HG03139 (cell line): ENCODE measurements around the gene NFIB.

Experiments
- ATAC-seq: cut with Tn5 transposase; IDR thresholded peaks from one replicate; pipeline ENCODE4 v1.9.1; 2021; ENCODE audit not compliant: unreplicated experiment

The NFIB gene

DNA sequence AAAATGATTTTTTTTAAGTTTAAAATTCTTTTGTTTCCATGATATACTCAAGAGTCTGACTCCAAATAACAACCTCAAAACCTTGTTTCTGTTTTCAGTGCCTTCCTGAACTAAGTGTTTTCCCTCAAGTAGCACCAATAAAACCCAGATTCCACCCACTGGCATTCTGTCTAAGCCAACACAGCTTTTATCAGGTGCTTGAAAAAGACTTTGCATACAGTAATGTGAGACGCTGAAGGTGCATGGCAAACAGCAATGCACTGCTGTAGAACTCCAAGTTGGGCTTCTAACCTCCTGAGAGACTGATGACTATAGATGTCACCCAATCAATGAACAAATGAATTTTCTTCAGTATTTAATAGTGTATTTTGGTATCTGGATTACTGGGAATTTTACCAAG, 95.7 kb downstream of the NFIB start:
- no peak for ATAC-seq

DNA sequence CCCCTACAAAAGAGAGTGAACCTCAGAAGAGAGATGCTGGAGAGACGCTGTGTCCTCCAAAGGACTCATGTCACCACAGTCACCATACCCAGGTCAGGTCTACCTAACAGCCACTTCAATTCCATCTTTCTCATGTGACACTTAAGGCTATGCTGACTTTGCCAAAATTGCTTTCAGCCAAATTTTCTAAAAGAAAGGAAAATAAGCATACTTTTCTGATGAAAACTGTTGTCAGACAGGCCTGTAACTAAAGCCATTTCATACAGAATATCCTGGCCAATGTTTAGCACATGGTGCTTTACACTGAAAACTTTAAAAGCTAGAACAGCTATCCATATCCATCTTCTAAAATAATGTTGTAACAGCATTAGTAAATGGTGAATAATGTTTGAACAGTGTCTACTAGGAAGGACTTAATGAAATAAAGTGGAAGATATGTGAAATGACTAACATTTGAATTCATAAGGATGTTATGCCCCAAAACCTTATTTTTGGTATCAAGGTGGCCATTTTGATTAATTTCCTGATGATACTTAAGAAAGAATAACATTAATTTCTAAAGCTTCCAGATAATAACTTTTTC, 97.2 kb downstream of the NFIB start:
- ATAC-seq: no peak

DNA sequence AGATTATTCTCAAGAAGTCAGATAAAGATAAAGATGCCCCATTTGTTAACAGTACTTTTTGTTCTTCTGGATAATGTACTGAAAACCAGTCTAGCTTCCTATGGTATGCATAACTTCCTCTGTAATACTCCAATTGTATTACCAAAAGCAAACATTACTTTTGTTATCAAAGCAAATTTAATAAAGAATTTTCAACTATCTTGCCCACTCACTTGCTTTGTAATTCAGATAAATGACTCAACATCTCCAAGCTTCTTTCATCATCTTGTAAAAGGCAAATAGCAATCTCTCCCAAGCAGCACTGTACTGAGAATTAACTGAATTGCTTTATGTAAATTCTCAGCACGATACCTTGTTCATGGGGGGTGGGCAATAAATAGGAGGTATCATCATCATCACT, 98.3 kb downstream of the NFIB start:
- no peak for ATAC-seq

- ATAC-seq: no peak
Measured at GRCh38 chr9:14214693-14215092, 99.2 kb downstream of the NFIB start.

GRCh38 chr9:14214065-14214684, 99.8 kb downstream of the NFIB start:
- no peak for ATAC-seq

DNA sequence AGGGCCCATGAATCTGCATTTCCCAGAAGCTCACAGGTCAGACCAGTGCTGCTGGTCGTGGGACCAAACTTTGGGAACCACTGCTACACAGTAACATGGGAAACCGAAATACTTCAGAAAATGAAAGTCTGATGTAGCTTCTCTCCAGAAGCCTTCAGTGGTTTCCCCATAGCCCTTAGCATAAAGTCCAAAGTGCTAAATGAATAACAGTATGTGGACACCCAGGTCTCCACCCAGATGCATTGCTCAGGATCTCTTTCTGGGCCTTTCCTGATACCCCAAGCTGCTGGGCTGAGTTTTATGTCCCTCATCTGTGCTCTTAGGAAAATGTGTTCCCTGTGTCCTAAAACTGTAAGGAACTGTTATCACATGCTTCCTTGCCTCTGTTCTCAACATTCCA, 100.4 kb downstream of the NFIB start:
- ATAC-seq: no peak

DNA sequence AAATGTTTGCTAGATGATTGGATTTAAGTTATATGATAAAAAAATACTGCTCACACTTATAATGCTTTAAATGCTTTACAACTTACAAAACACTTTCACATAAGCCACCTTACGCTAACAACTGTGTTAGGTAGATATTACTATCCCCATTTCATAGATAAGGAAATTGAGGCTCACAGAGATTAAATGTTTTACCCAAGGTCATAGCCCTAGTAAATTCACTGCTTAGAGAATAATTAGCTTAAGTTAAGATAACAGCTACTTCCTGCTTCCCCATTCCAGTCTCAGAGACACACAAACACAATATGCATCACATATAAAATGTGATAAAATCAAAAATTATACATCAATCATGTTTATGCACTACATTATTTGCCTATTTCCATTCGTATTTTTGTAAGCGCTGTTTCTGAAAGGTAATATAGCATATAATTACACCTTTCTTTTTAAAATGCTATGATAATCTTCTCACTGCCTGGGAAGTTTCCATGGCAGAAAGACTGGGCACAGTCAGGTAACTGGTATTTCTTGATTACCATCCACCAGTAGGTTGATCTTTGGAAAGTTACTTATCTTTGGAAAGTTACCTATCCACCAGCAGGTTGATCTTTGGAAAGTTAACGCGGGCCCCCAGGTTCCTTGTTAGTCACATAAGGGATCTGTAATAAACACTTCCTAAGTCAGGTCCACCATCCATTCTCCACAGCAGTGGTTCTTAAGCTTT, 101.1 kb downstream of the NFIB start:
- no peak for ATAC-seq

DNA sequence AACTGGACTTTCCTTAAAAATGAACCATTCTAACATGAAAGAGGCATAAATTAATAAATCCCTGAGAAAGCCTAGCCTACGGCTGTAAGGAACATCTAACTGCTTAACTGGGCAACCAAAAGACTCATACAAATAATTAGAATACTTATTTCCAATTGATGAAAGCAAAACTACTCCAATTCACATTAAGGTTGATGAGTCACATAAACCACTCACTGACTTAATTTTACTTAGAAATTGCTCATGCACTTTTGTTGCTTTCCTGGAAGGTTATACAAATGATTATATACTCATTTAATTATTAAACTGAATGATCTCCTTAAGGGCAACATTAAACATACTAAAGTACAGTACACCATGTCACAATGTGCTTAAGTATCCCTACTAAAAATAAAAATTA, 101.9 kb downstream of the NFIB start:
- ATAC-seq: no peak

- no peak for ATAC-seq
Measured at GRCh38 chr9:14211564-14211963, 102.4 kb downstream of the NFIB start.

GRCh38 chr9:14210428-14210827, 103.5 kb downstream of the NFIB start:
- ATAC-seq: no peak

- no peak for ATAC-seq
Measured at GRCh38 chr9:14209399-14210345, 104.3 kb downstream of the NFIB start.

DNA sequence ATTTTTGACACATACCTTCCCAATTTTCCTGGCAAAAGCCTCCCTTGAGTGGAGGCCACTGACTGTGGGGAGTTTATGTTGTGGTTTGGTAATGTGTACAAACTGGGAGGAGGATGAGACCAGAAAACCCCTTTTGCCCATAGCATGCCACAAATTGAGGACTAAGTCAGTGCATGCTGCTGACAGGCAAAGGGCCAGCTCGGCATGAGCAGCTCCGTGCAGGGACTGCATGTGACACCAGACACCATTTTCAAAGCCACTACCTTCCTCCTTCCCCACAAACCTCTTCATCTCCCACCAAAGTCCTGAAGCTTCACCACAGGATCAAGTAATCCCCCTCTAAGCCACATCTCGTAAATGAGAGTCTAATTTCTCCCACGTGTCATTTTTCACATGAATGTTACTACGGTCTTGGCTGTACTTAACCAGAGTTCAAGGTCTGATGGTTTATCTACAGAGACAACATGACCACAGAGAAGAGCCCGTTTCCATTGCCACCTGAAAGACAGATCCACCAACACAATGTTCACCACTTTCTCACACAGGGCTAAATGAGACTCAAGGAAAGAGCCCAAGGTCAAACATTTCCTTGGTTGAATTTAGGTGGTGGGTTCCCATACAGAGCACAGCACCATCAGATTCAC, 106.5 kb downstream of the NFIB start:
- no peak for ATAC-seq

GRCh38 chr9:14205463-14205862, 108.5 kb downstream of the NFIB start:
- ATAC-seq: no peak

DNA sequence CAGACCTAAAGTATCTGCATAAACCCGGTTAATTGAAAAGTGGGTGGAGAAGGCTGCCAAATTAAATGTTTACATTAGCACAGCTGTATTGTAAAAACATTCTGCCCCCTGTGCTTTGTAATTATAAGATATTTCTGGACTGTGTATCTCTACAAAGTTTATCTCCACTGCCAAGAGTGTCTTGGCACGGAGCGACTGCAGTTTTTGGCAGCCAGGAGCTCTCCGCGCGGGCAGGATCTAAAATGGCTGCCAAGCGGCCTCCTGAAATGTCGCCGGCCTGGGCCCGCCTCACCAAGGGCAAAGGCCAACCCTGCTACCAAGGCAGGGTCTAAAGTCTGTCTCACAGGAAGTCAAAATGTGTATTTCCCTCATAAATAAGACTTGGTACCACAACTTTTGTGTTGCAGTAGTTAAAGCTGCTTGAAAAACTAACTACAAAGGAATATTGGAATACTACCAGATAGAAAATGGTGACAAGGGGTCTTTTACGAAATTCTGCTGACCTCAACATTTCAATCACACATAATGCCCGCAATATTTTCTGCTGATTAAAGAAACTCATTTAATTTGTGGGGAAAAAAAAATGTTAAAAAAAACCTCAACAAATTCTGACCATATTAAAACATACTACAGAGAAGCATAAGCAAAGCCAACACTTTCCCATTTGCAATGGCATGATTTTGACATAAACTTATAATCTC, 110.4 kb downstream of the NFIB start:
- ATAC-seq: no peak

DNA sequence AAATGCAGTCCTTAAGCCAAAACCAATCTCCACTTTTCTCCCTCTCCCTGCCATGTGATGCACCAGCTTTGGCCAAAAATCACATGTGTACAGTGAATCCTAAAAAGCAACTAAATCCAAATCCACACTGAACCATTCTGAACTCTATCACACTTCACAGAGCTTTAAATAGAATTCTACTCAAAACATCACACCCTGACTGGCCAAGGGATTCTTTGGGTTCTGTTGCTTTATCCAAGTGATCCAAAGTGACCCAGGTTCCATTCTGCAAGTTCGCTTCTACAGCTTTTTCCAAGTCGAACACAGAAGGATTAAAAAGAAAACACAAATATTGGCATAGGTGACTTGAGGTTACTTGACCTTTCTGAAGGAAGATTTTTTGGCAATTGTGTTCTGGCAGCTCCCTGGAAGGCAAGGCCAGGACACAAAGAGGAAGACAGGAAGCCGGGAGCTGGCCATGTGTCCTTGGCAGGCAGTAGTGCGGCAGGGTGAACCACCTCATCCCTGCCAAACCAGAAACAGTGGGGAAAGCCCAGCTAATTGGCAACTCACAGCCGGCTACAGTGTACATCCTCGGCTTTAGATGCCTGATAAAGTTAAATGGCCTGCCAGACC, 115.0 kb downstream of the NFIB start:
- ATAC-seq: no peak

GRCh38 chr9:14198047-14198840, 115.7 kb downstream of the NFIB start:
- ATAC-seq: no peak

DNA sequence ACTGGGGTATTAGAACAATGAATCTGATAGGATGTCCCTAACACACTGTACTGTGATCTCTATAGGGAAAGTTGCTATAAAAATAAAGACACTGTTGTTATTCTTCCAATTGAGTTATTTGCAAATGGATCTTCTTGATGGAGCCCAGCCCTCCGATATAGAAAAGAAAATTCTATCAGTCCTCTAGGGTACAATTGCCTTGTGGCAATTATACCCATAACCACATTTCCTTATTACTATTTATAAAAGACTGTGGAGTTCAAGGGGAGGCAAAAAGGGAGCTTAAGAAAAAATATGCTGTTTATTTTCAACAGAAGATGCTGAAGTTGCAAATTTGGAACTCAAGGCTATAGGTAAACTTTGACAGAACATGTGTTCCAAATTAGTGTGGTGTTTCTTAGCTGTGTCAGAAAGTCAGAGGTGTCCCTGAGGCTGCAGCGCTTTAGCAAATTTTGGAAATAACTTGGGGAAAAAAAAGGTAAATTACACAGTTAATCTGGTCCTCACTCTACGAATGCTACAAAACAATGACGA, 116.5 kb downstream of the NFIB start:
- ATAC-seq: no peak

- no peak for ATAC-seq
Measured at GRCh38 chr9:14193328-14193990, 120.5 kb downstream of the NFIB start.
